CD14-positive monocyte (primary cell): ENCODE measurements around the gene HMX1. TPM values are rescaled to one million over a fixed set of nuclear protein-coding genes. Genes with fewer than 3 reads are reported as not detected.

Experiments used
- DNase-seq, 3 donors: peaks; one replicate each; pipeline ENCODE4 v3.0.0-alpha.2; 2011 to 2022
- H2AFZ ChIP-seq: 2 replicates; pipeline ENCODE4 v1.6.0; 2012; ENCODE audit warnings: mild to moderate bottlenecking, low read depth, low read length, inconsistent platforms; ENCODE audit not compliant: insufficient read depth, poor library complexity, severe bottlenecking
- H3K27ac ChIP-seq, 2 donors: 1 replicate in 1 of 2; 2 replicates in 1 of 2; pipeline ENCODE4 v1.5.1; 2012 to 2013; ENCODE audit warnings: low read length in 2 of 2, control low read depth in 1 of 2, inconsistent platforms in 1 of 2, low read depth in 1 of 2, mild to moderate bottlenecking in 1 of 2
- H3K27me3 ChIP-seq, 2 donors: one replicate each; pipeline versions ENCODE4 v1.6.0 to v1.6.1; 2011 to 2013; ENCODE audit warnings: low read length in 2 of 2; ENCODE audit not compliant: control insufficient read depth in 2 of 2, insufficient read depth in 2 of 2
- H3K36me3 ChIP-seq, 2 donors: replicated peaks in 1 of 2; 1 replicate in 1 of 2; 2 replicates in 1 of 2; pipeline versions ENCODE4 v1.5.1 to v1.6.1; 2012 to 2013; ENCODE audit warnings: low read length in 2 of 2, control low read depth in 1 of 2, inconsistent platforms in 1 of 2, mild to moderate bottlenecking in 1 of 2; ENCODE audit not compliant: insufficient read depth in 2 of 2, control insufficient read depth in 1 of 2
- H3K4me1 ChIP-seq, 2 donors: 1 replicate in 1 of 2; 2 replicates in 1 of 2; pipeline versions ENCODE4 v1.5.1 to v1.6.1; 2012 to 2013; ENCODE audit warnings: low read length in 2 of 2, control low read depth in 1 of 2, inconsistent platforms in 1 of 2, mild to moderate bottlenecking in 1 of 2, moderate library complexity in 1 of 2; ENCODE audit not compliant: insufficient read depth in 2 of 2, control insufficient read depth in 1 of 2
- H3K4me2 ChIP-seq: replicated peaks from 2 replicates; pipeline ENCODE3; 2012; ENCODE audit warnings: low read length, moderate library complexity, mild to moderate bottlenecking; ENCODE audit not compliant: poor library complexity, severe bottlenecking; ENCODE audit errors: extremely low read depth
- H3K4me3 ChIP-seq, 3 experiments: fragments of 200-600 bp in 1 of 3; sonication (generic) in 1 of 3; replicated peaks in 1 of 3; 1 replicate in 2 of 3; 2 replicates in 1 of 3; pipeline ENCODE4 v1.5.1; 2011 to 2013; ENCODE audit warnings: low read length in 3 of 3, mild to moderate bottlenecking in 3 of 3, control low read depth in 2 of 3, low read depth in 2 of 3, inconsistent platforms in 1 of 3, moderate library complexity in 1 of 3
- H3K79me2 ChIP-seq: 2 replicates; pipeline ENCODE4 v1.6.0; 2012; ENCODE audit warnings: mild to moderate bottlenecking, control low read depth, inconsistent platforms, low read length, moderate library complexity; ENCODE audit not compliant: insufficient read depth
- H3K9ac ChIP-seq: 2 replicates; pipeline ENCODE4 v1.6.0; 2017; ENCODE audit warnings: low read length, mild to moderate bottlenecking; ENCODE audit not compliant: insufficient read depth, poor library complexity, severe bottlenecking
- H3K9me3 ChIP-seq, 2 donors: replicated peaks in 1 of 2; 1 replicate in 1 of 2; 2 replicates in 1 of 2; pipeline versions ENCODE4 v1.5.1 to v1.6.1; 2012 to 2013; ENCODE audit warnings: low read length in 2 of 2, control low read depth in 1 of 2; ENCODE audit not compliant: control insufficient read depth in 1 of 2, insufficient read depth in 1 of 2
- H4K20me1 ChIP-seq: 2 replicates; pipeline ENCODE4 v1.6.0; 2012; ENCODE audit warnings: mild to moderate bottlenecking, low read length, control low read depth, moderate library complexity; ENCODE audit not compliant: insufficient read depth
- H3K27ac Mint-ChIP-seq, 7 donors: one replicate each; pipeline ENCODE4 v1.8.0; 2020; ENCODE audit warnings: mild to moderate bottlenecking in 7 of 7, mixed read lengths in 7 of 7, moderate library complexity in 6 of 7, inconsistent platforms in 2 of 7
- H3K27me3 Mint-ChIP-seq, 3 donors: one replicate each; pipeline ENCODE4 v1.8.0; 2021 to 2022; ENCODE audit warnings: low read depth in 3 of 3, mild to moderate bottlenecking in 3 of 3, mixed read lengths in 3 of 3, moderate library complexity in 3 of 3, inconsistent platforms in 1 of 3
- H3K36me3 Mint-ChIP-seq, 2 donors: one replicate each; pipeline ENCODE4 v1.8.0; 2020; ENCODE audit warnings: mixed read lengths in 2 of 2, inconsistent platforms in 1 of 2, mild to moderate bottlenecking in 1 of 2
- H3K4me1 Mint-ChIP-seq: one replicate; pipeline ENCODE4 v1.8.0; 2020; ENCODE audit warnings: mild to moderate bottlenecking, mixed read lengths
- H3K4me3 Mint-ChIP-seq, 2 donors: one replicate each; pipeline ENCODE4 v1.8.0; 2020; ENCODE audit warnings: mild to moderate bottlenecking in 2 of 2, mixed read lengths in 2 of 2, moderate library complexity in 1 of 2
- H3K9me3 Mint-ChIP-seq, 7 donors: one replicate each; pipeline ENCODE4 v1.8.0; 2020 to 2022; ENCODE audit warnings: mixed read lengths in 7 of 7, mild to moderate bottlenecking in 6 of 7, moderate library complexity in 6 of 7, inconsistent platforms in 2 of 7
- CTCF ChIP-seq: fragments of 200-600 bp; IDR thresholded peaks from one replicate; pipeline ENCODE4 v1.8.0; 2022; ENCODE audit warnings: antibody characterized with exemption, mild to moderate bottlenecking
- WGBS: methylation state at CpG from one replicate; pipeline ENCODE4 v1.1.5; 2013; ENCODE audit warnings: missing lambda C conversion rate; ENCODE audit not compliant: insufficient coverage; 5-methylcytosine and 5-hydroxymethylcytosine counted together
- intact Hi-C, 2 donors: fragments of 100-400 bp; cut with micrococcal nuclease; formaldehyde crosslinking; loops; one replicate each; pipeline versions ENCODE4 v1.15.0 to v1.15.1; 2023
- polyA plus RNA-seq, 3 donors: library from polyadenylated mRNA; depleted of rRNA in 1 of 3; unstranded in 2 of 3; stranded (reverse) in 1 of 3; fragments of 300-500 nt in 2 of 3; fragments of >200 nt in 1 of 3; fragmentation: Illumina TruSeq in 2 of 3; gene quantifications; 1 replicate in 2 of 3; 2 replicates in 1 of 3; pipeline ENCODE4 v1.2.3, GENCODE V29; 2012 to 2021

Gene HMX1
- polyA plus RNA-seq, 3 donors: not detected

- H3K4me1 Mint-ChIP-seq: peaks cover 2% of the 10 kb centered on the region
- WGBS: 6% methylated on average over 40 of the region's 55 CpGs
- H3K36me3 ChIP-seq: no peaks in the 10 kb centered on the region
- H3K36me3 Mint-ChIP-seq: peaks cover 1 to 3% of the 10 kb centered on the region in 2 donors
- H2AFZ ChIP-seq: no peak overlapping the region
- no peaks in the 10 kb centered on the region for H3K79me2 ChIP-seq
- H3K27me3 Mint-ChIP-seq: peaks cover 84 to 90% (median 86%) of the 10 kb centered on the region in 3 donors
- H3K27me3 ChIP-seq: peaks cover 56 to 87% of the 10 kb centered on the region in 2 donors
- H3K4me2 ChIP-seq: no peak overlapping the region
- H4K20me1 ChIP-seq: no peaks in the 10 kb centered on the region
- peaks cover 36 to 59% of the 10 kb centered on the region in 2 donors for H3K9me3 ChIP-seq
- H3K27ac Mint-ChIP-seq: no peak overlapping the region
- peaks cover 16 to 45% (median 36%) of the 10 kb centered on the region in 7 donors for H3K9me3 Mint-ChIP-seq
- no peaks in the 10 kb centered on the region for H3K4me1 ChIP-seq
- no peak overlapping the region for H3K4me3 ChIP-seq
- TF ChIP-seq CTCF: no peak
- no peak overlapping the region for H3K27ac ChIP-seq
- peak overlapping the region in 1 of 2 donors; percentile 90 for H3K4me3 Mint-ChIP-seq
- intact Hi-C loops: no loop called here
- no peak for DNase-seq
- no peak overlapping the region for H3K9ac ChIP-seq
Observed at GRCh38 chr4:8872402-8873291, 1.0 kb upstream of the HMX1 start.

- H3K4me3 ChIP-seq: no peak overlapping the region
Observed at GRCh38 chr4:8870647-8871416, 807 bp downstream of the HMX1 start.

More at GRCh38 chr4:8870647-8871416, 807 bp downstream of the HMX1 start:
- no peaks in the 10 kb centered on the region for H4K20me1 ChIP-seq
- H3K9ac ChIP-seq: no peak overlapping the region
- Mint-ChIP-seq H3K9me3 (peaks cover 16 to 37% (median 31%) of the 10 kb centered on the region in 7 donors), H3K4me3 (peak overlapping the region in 1 of 2 donors; percentile 73), H3K27me3 (peaks cover 81 to 90% (median 82%) of the 10 kb centered on the region in 3 donors), H3K36me3 (peaks cover 1 to 3% of the 10 kb centered on the region in 2 donors), H3K4me1 (peaks cover 2% of the 10 kb centered on the region), H3K27ac (no peak overlapping the region)
- H3K27me3 ChIP-seq: peaks cover 54 to 88% of the 10 kb centered on the region in 2 donors
- 3% methylated on average over 51 of the region's 52 CpGs for WGBS
- H3K27ac ChIP-seq: no peak overlapping the region
- no peaks in the 10 kb centered on the region for H3K36me3 ChIP-seq
- intact Hi-C loops: no loop called here
- peaks cover 35 to 54% of the 10 kb centered on the region in 2 donors for H3K9me3 ChIP-seq
- no peaks in the 10 kb centered on the region for H3K4me1 ChIP-seq
- H3K4me2 ChIP-seq: no peak overlapping the region
- no peak for DNase-seq
- H3K79me2 ChIP-seq: no peaks in the 10 kb centered on the region
- no peak overlapping the region for H2AFZ ChIP-seq
- no peak for TF ChIP-seq CTCF
